ENCODE results near the gene MOB3C.

GRCh38 chr1:46611691-46612221, 4.9 kb downstream of the MOB3C start:
- no peak for TF ChIP-seq CTCF (IDR thresholded peaks at IDR 0.05)
- no peak for TF ChIP-seq MAX (IDR thresholded peaks at IDR 0.05; ENCODE audit: low read depth)
- no peak for TF ChIP-seq CHD2 (IDR thresholded peaks at IDR 0.05; ENCODE audit: low read length, partially characterized antibody)
- no peak for TF ChIP-seq EZH2phosphoT487 (IDR thresholded peaks at IDR 0.05; ENCODE audit: borderline replicate concordance, low read depth)
- no peak for TF ChIP-seq FOXM1 (IDR thresholded peaks at IDR 0.05; ENCODE audit: low read depth)
- TF ChIP-seq GABPA (IDR thresholded peaks at IDR 0.05; ENCODE audit: low read depth), result no peak
- no peak for TF ChIP-seq EP300 (IDR thresholded peaks at IDR 0.05; ENCODE audit: borderline replicate concordance in 1 of 2, low read depth in 1 of 2, low read length in 1 of 2)
- TF ChIP-seq TAF1 (IDR thresholded peaks at IDR 0.05; ENCODE audit: borderline replicate concordance, low read depth, low read length), result no peak
